Neural cell (in vitro differentiated cells): ENCODE data around the gene ANO3.

Experiments used
- CTCF ChIP-seq: fragments of 450-650 bp; IDR thresholded peaks from 2 replicates; pipeline ENCODE4 v1.5.1; 2014; ENCODE audit warnings: antibody characterized with exemption, mild to moderate bottlenecking, moderate library complexity; ENCODE audit not compliant: poor library complexity, severe bottlenecking
- EP300 ChIP-seq: fragments of 450-650 bp; conservative IDR thresholded peaks from 2 replicates; pipeline ENCODE4 v1.6.1; 2014; ENCODE audit warnings: antibody characterized with exemption, mild to moderate bottlenecking, moderate library complexity; ENCODE audit not compliant: poor library complexity, severe bottlenecking
- EZH2 ChIP-seq: fragments of 200-600, 300-800 bp; shearing (Covaris generic), sonication (generic); IDR thresholded peaks from 2 replicates; pipeline ENCODE4 v1.6.1; 2014; ENCODE audit warnings: antibody characterized with exemption, low read length, borderline replicate concordance, mild to moderate bottlenecking; ENCODE audit not compliant: insufficient read depth, poor library complexity, severe bottlenecking
- POLR2AphosphoS5 ChIP-seq: IDR thresholded peaks from 2 replicates; pipeline ENCODE4 v1.6.1; 2012
- SMC3 ChIP-seq: fragments of 450-650 bp; conservative IDR thresholded peaks from 2 replicates; pipeline ENCODE4 v1.6.1; 2014; ENCODE audit warnings: antibody characterized with exemption, mild to moderate bottlenecking, moderate library complexity; ENCODE audit not compliant: poor library complexity
- TAF1 ChIP-seq: IDR thresholded peaks from 2 replicates; pipeline ENCODE4 v1.6.1; 2012; ENCODE audit warnings: low read depth

- TF ChIP-seq CTCF (no peak), TAF1 (no peak), SMC3 (no peak), EP300 (no peak), POLR2AphosphoS5 (no peak), EZH2 (no peak)
These were observed 291.2 kb downstream of the ANO3 start for GRCh38 chr11:26623076-26623659.
